GM12878 (cell line): ENCODE data around the gene SIK3. TPM values are rescaled to one million over a fixed set of nuclear protein-coding genes. Genes with fewer than 3 reads are reported as not detected.

Experiments
- ATAC-seq: fragments of 200-7000 bp; cut with Tn5 transposase; 3 replicates; pipeline ENCODE4 v1.9.1; 2020; ENCODE audit warnings: mild to moderate bottlenecking, moderate library complexity
- BruUV-seq: library from RNA; stranded (reverse); fragments of 400-500 nt; replicated peaks from 2 replicates; lab custom pipeline; 2021; lab: Mats Ljungman, UMichigan
- CTCF ChIA-PET: fragments of 300-600 bp; sonication (Branson Sonifier 250); formaldehyde crosslinking; extraction: SDS; loops from one replicate; lab custom pipeline; 2021; ENCODE audit warnings: inconsistent platforms; lab: Yijun Ruan, JAX
- POLR2A ChIA-PET: fragments of 350-600 bp; formaldehyde crosslinking; extraction: SDS; loops from one replicate; lab custom pipeline; 2021; ENCODE audit warnings: inconsistent platforms; lab: Charles Lee
- RAD21 ChIA-PET: fragments of 300-600 bp; sonication (Branson Sonifier 250); formaldehyde crosslinking; loops from one replicate; lab custom pipeline; 2023; ENCODE audit warnings: antibody characterized with exemption; ENCODE audit not compliant: unreplicated experiment; lab: Charles Lee
- SMC1A ChIA-PET: fragments of 300-600 bp; sonication (Branson Sonifier 250); formaldehyde crosslinking; loops from one replicate; lab custom pipeline; 2023; ENCODE audit not compliant: unreplicated experiment, uncharacterized antibody; lab: Charles Lee
- DNase-seq: peaks from one replicate; pipeline ENCODE4 v3.0.0-alpha.2; 2011; ENCODE audit warnings: low read depth, low spot score
- FAIRE-seq: peaks from 3 replicates; lab custom pipeline; 2011; peaks lifted over from hg19 to GRCh38; lab: Jason Lieb, UNC
- H2AFZ ChIP-seq: 2 replicates; pipeline ENCODE4 v1.6.0; 2011; ENCODE audit warnings: low read depth, low read length, control low read depth; ENCODE audit not compliant: control insufficient read depth
- H3K27ac ChIP-seq: 2 replicates; pipeline ENCODE4 v1.5.1; 2011; ENCODE audit warnings: control low read depth; ENCODE audit not compliant: control insufficient read depth, insufficient read depth
- H3K27me3 ChIP-seq, 2 experiments: replicated peaks in 1 of 2; 2 replicates each; pipeline versions ENCODE4 v1.6.0 to v1.6.1; 2011; ENCODE audit warnings: low read length in 1 of 2; ENCODE audit not compliant: control insufficient read depth in 2 of 2, insufficient read depth in 2 of 2
- H3K36me3 ChIP-seq, 2 experiments: 2 replicates each; pipeline ENCODE4 v1.5.1; 2011; ENCODE audit warnings: low read length in 1 of 2; ENCODE audit not compliant: control insufficient read depth in 2 of 2, insufficient read depth in 2 of 2
- H3K4me1 ChIP-seq: 2 replicates; pipeline ENCODE4 v1.6.1; 2011; ENCODE audit warnings: mild to moderate bottlenecking, low read length, moderate library complexity, mixed read lengths; ENCODE audit not compliant: control insufficient read depth, insufficient read depth
- H3K4me2 ChIP-seq: 2 replicates; pipeline ENCODE4 v1.6.0; 2011; ENCODE audit warnings: control low read depth; ENCODE audit not compliant: control insufficient read depth, insufficient read depth
- H3K4me3 ChIP-seq: fragments of 200-600 bp; sonication (generic); 2 replicates; pipeline ENCODE4 v1.5.1; 2016
- H3K79me2 ChIP-seq: 2 replicates; pipeline ENCODE4 v1.6.0; 2011; ENCODE audit warnings: low read length; ENCODE audit not compliant: control insufficient read depth, insufficient read depth
- H3K9ac ChIP-seq: 2 replicates; pipeline ENCODE4 v1.8.0; 2011; ENCODE audit warnings: low read length, control low read depth, mixed read lengths; ENCODE audit not compliant: control insufficient read depth, insufficient read depth
- H3K9me3 ChIP-seq: replicated peaks from 3 replicates; pipeline ENCODE4 v1.5.1; 2011; ENCODE audit warnings: mild to moderate bottlenecking, low read length; ENCODE audit not compliant: control insufficient read depth, insufficient read depth
- H4K20me1 ChIP-seq: 2 replicates; pipeline ENCODE4 v1.6.0; 2011; ENCODE audit not compliant: control insufficient read depth, insufficient read depth
- CHD1 ChIP-seq: IDR thresholded peaks from 2 replicates; pipeline ENCODE4 v1.6.1; 2012; ENCODE audit warnings: low read depth, low read length, improper control_type of control experiment
- EED ChIP-seq: sonication (generic); IDR thresholded peaks from 2 replicates; pipeline ENCODE4 v1.6.1; 2016; ENCODE audit warnings: antibody characterized with exemption, low read depth
- KLF5 ChIP-seq: fragments of 450-650 bp; IDR thresholded peaks from 2 replicates; pipeline ENCODE4 v1.6.1; 2014; ENCODE audit warnings: mild to moderate bottlenecking; ENCODE audit not compliant: partially characterized antibody
- LARP7 ChIP-seq: fragments of 450-650 bp; IDR thresholded peaks from 2 replicates; pipeline ENCODE4 v1.6.1; 2017; ENCODE audit warnings: mild to moderate bottlenecking
- MXI1 ChIP-seq: fragments of 150-350 bp; IDR thresholded peaks from 2 replicates; pipeline ENCODE4 v1.6.1; 2011; ENCODE audit warnings: low read depth, mild to moderate bottlenecking, inconsistent platforms, low read length, improper control_type of control experiment
- NFIC ChIP-seq: IDR thresholded peaks from 2 replicates; pipeline ENCODE4 v1.6.1; 2012; ENCODE audit warnings: low read depth, mild to moderate bottlenecking, inconsistent platforms, low read length, moderate library complexity
- NRF1 ChIP-seq: conservative IDR thresholded peaks from 2 replicates; pipeline ENCODE4 v1.6.1; 2011; ENCODE audit warnings: mild to moderate bottlenecking, low read depth, low read length, improper control_type of control experiment
- RAD51 ChIP-seq: fragments of 450-650 bp; IDR thresholded peaks from 2 replicates; pipeline ENCODE4 v1.6.1; 2016; ENCODE audit warnings: moderate library complexity, mild to moderate bottlenecking, inconsistent platforms
- RB1 ChIP-seq: fragments of 450-650 bp; formaldehyde crosslinking; IDR thresholded peaks from 2 replicates; pipeline ENCODE4 v1.6.1; 2017; ENCODE audit warnings: mild to moderate bottlenecking, borderline replicate concordance
- SMARCA5 ChIP-seq: fragments of 450-650 bp; IDR thresholded peaks from 2 replicates; pipeline ENCODE4 v1.6.1; 2017; ENCODE audit warnings: mild to moderate bottlenecking
- ZBTB11 ChIP-seq: fragments of 450-650 bp; formaldehyde crosslinking; IDR thresholded peaks from 2 replicates; pipeline ENCODE4 v1.5.0; 2022; ENCODE audit warnings: mild to moderate bottlenecking, missing genetic modification characterization
- ZBTB4 ChIP-seq: fragments of 450-650 bp; formaldehyde crosslinking; IDR thresholded peaks from 2 replicates; pipeline ENCODE4 v1.4.0; 2022; ENCODE audit warnings: mild to moderate bottlenecking, moderate library complexity
- WGBS: methylation state at CpG from one replicate; pipeline ENCODE4 v1.1.6; 2016; ENCODE audit warnings: low lambda C conversion rate; ENCODE audit not compliant: insufficient replicate concordance, insufficient coverage; ENCODE audit errors: missing lambda C conversion rate; 5-methylcytosine and 5-hydroxymethylcytosine counted together
- in situ Hi-C: fragments of 300-500 bp; cut with MboI; formaldehyde crosslinking; loops from 9 replicates; pipeline ENCODE4 v1.14.3; 2018; ENCODE audit warnings: mixed read lengths
- intact Hi-C: fragments of 100-400 bp; cut with micrococcal nuclease; formaldehyde crosslinking; loops from one replicate; pipeline ENCODE4 v1.14.2; 2022; ENCODE audit not compliant: unreplicated experiment
- polyA plus RNA-seq, 11 experiments: library from polyadenylated mRNA; depleted of rRNA in 4 of 11; unstranded in 6 of 11; stranded (reverse) in 5 of 11; fragments of >200 nt; fragmentation: Nextera tagmentation in 4 of 11; fragmentation: Illumina TruSeq in 1 of 11; extraction: Ambion mirVana in 4 of 11; extraction: Trizol in 1 of 11; gene quantifications; 1 replicate in 1 of 11; 2 replicates in 10 of 11; pipeline versions ENCODE4 v1.2.1 to v1.2.3, GENCODE V29; 2011 to 2016; ENCODE audit warnings: inconsistent platforms in 2 of 11, missing spikeins in 2 of 11, low read depth in 1 of 11
- total RNA-seq, 4 experiments: library from RNA; depleted of rRNA in 3 of 4; stranded (reverse); fragments of >200 nt in 3 of 4; fragmentation: Illumina TruSeq in 1 of 4; extraction: Trizol in 1 of 4; gene quantifications; 2 replicates each; pipeline versions ENCODE4 v1.2.1 to v1.2.3, GENCODE V29; 2013 to 2021

The SIK3 gene
- total and polyA plus RNA-seq, 10 of the 15 experiments (the other 5 are each of a cell fraction or from before 2014, with no cell fraction given): 2.5 to 31.9 (median 11.1) TPM

- no peak overlapping the region for H3K9ac ChIP-seq
- RAD21 ChIA-PET: interaction anchor here (0.9 kb wide), 1 partner anchor 36 kb away, joined by 3 read pairs; no protein-coding TSS in a partner anchor
- FAIRE-seq: no peak
Measured at GRCh38 chr11:116984186-116984585, 114.0 kb downstream of the SIK3 start.

More at GRCh38 chr11:116984186-116984585, 114.0 kb downstream of the SIK3 start:
- Histone ChIP-seq H4K20me1 (no peaks in the 10 kb centered on the region), H3K36me3 (no peaks in the 10 kb centered on the region), H3K27ac (no peak overlapping the region), H2AFZ (no peak overlapping the region), H3K79me2 (peaks cover 22% of the 10 kb centered on the region), H3K9me3 (no peaks in the 10 kb centered on the region), H3K27me3 (no peaks in the 10 kb centered on the region), H3K4me2 (no peak overlapping the region), H3K4me1 (peaks cover 49% of the 10 kb centered on the region), H3K4me3 (no peak overlapping the region)
- ChIA-PET SMC1A (interaction anchor here (0.6 to 2.1 kb wide), 12 partner anchors 9 to 225 kb away, joined by 3 to 8 read pairs (median 4); partner anchors contain the start of gene SIK3), CTCF (interaction anchor here (1.0 kb wide), 1 partner anchor 193 kb away, joined by 3 read pairs; the partner anchor contains the start of gene APOA5), POLR2A (interaction anchor here (0.9 to 1.2 kb wide), 2 partner anchors 38 to 111 kb away, joined by 3 to 7 read pairs; no protein-coding TSS in a partner anchor)
- no TSS peak for BruUV-seq
- no peak for ATAC-seq
- intact Hi-C loops: no loop called here
- no peak for DNase-seq
- TF ChIP-seq NRF1 (no peak), KLF5 (no peak), ZBTB11 (no peak), EED (no peak), SMARCA5 (no peak), RB1 (no peak), NFIC (no peak), LARP7 (no peak), MXI1 (no peak), CHD1 (no peak), RAD51 (no peak), ZBTB4 (CRISPR knock-in tag) (no peak)
- in situ Hi-C loops: no loop called here
- 86% methylated on average over 4 of the region's 4 CpGs for WGBS
